Keratinocyte (primary cell): ENCODE data around the gene TCEANC. TPM values are rescaled to one million over a fixed set of nuclear protein-coding genes. Genes with fewer than 3 reads are reported as not detected.

ENCODE experiments used
- DNase-seq: peaks from one replicate; pipeline ENCODE4 v3.0.0-alpha.2; 2011; ENCODE audit warnings: low read depth, missing footprints, low spot score
- FAIRE-seq: peaks from 2 replicates; lab custom pipeline; 2011; peaks lifted over from hg19 to GRCh38; lab: Jason Lieb, UNC
- H2AFZ ChIP-seq: 2 replicates; pipeline ENCODE4 v1.6.0; 2012; ENCODE audit warnings: low read length, control low read depth, inconsistent platforms; ENCODE audit not compliant: control insufficient read depth
- H3K27ac ChIP-seq: 2 replicates; pipeline ENCODE4 v1.5.1; 2011; ENCODE audit warnings: low read length; ENCODE audit not compliant: control insufficient read depth, insufficient read depth
- H3K27me3 ChIP-seq: 3 replicates; pipeline ENCODE4 v1.6.0; 2011; ENCODE audit warnings: low read length; ENCODE audit not compliant: control insufficient read depth, insufficient read depth; ENCODE audit errors: extremely low read depth
- H3K36me3 ChIP-seq, 2 experiments: 2 replicates in 1 of 2; 3 replicates in 1 of 2; pipeline ENCODE4 v1.5.1; 2011; ENCODE audit warnings: low read length in 2 of 2, mild to moderate bottlenecking in 1 of 2; ENCODE audit not compliant: control insufficient read depth in 2 of 2, insufficient read depth in 2 of 2; ENCODE audit errors: extremely low read depth in 1 of 2
- H3K4me1 ChIP-seq: 3 replicates; pipeline ENCODE4 v1.5.1; 2011; ENCODE audit warnings: low read length; ENCODE audit not compliant: control insufficient read depth, insufficient read depth; ENCODE audit errors: extremely low read depth
- H3K4me2 ChIP-seq: 3 replicates; pipeline ENCODE4 v1.6.0; 2011; ENCODE audit warnings: low read depth, low read length; ENCODE audit not compliant: control insufficient read depth, insufficient read depth; ENCODE audit errors: extremely low read depth
- H3K4me3 ChIP-seq, 3 experiments: fragments of 200-600 bp in 1 of 3; sonication (generic) in 1 of 3; 2 replicates in 2 of 3; 3 replicates in 1 of 3; pipeline ENCODE4 v1.5.1; 2011 to 2016; ENCODE audit warnings: low read length in 3 of 3, mild to moderate bottlenecking in 3 of 3, control low read depth in 2 of 3, inconsistent platforms in 1 of 3, low read depth in 1 of 3, mixed read lengths in 1 of 3, mixed run types in 1 of 3, moderate library complexity in 1 of 3; ENCODE audit not compliant: control insufficient read depth in 2 of 3, insufficient read depth in 2 of 3; ENCODE audit errors: extremely low read depth in 1 of 3
- H3K79me2 ChIP-seq: 2 replicates; pipeline ENCODE4 v1.6.0; 2012; ENCODE audit warnings: low read length; ENCODE audit not compliant: control insufficient read depth, insufficient read depth
- H3K9ac ChIP-seq: 3 replicates; pipeline ENCODE4 v1.6.0; 2011; ENCODE audit warnings: low read length; ENCODE audit not compliant: control insufficient read depth, insufficient read depth; ENCODE audit errors: extremely low read depth
- H3K9me1 ChIP-seq: 3 replicates; pipeline ENCODE4 v1.6.0; 2011; ENCODE audit warnings: low read length; ENCODE audit not compliant: control insufficient read depth, insufficient read depth; ENCODE audit errors: extremely low read depth
- H3K9me3 ChIP-seq: 2 replicates; pipeline ENCODE4 v1.5.1; 2012; ENCODE audit warnings: low read depth, low read length; ENCODE audit not compliant: control insufficient read depth
- H4K20me1 ChIP-seq: 3 replicates; pipeline ENCODE4 v1.6.0; 2011; ENCODE audit warnings: low read length; ENCODE audit not compliant: control insufficient read depth, insufficient read depth; ENCODE audit errors: extremely low read depth
- EZH2 ChIP-seq: IDR thresholded peaks from one replicate; pipeline ENCODE4 v1.6.1; 2012; ENCODE audit warnings: inconsistent platforms, mild to moderate bottlenecking, low read length, moderate library complexity
- dilution Hi-C: fragments of 300-500 bp; cut with MboI; formaldehyde crosslinking; loops from one replicate; pipeline ENCODE4 v1.7.0; 2020; ENCODE audit warnings: low sequenced_read_pairs; ENCODE audit not compliant: extremely low pct_ligation_motif_present
- polyA plus RNA-seq, 5 experiments: library from polyadenylated mRNA; depleted of rRNA in 3 of 5; stranded (reverse) in 3 of 5; stranded (forward) in 1 of 5; unstranded in 1 of 5; fragments of >200 nt; gene quantifications; 1 replicate in 1 of 5; 2 replicates in 3 of 5; 3 replicates in 1 of 5; pipeline versions ENCODE4 v1.2.1 to v1.2.3, GENCODE V29; 2011 to 2012; ENCODE audit warnings: missing spikeins in 2 of 5, low read depth in 1 of 5, low replicate concordance in 1 of 5
- TF ChIP-seq, protein P1 (sequence below), 3 experiments: IDR thresholded peaks in 1 of 3; conservative IDR thresholded peaks in 1 of 3; optimal IDR thresholded peaks in 1 of 3; 2 replicates in 2 of 3; 3 replicates in 1 of 3; pipeline versions ENCODE3 to v1.5.1; 2011; ENCODE audit warnings: low read length in 3 of 3, mild to moderate bottlenecking in 3 of 3, moderate library complexity in 2 of 3, control low read depth in 1 of 3, inconsistent platforms in 1 of 3; ENCODE audit not compliant: insufficient read depth in 2 of 3; ENCODE audit errors: extremely low read depth in 1 of 3

TCEANC gene
- polyA plus RNA-seq, 1 donor (not counting 4 experiments of a cell fraction or from before 2014, with no cell fraction given), result 1.8 TPM

DNA sequence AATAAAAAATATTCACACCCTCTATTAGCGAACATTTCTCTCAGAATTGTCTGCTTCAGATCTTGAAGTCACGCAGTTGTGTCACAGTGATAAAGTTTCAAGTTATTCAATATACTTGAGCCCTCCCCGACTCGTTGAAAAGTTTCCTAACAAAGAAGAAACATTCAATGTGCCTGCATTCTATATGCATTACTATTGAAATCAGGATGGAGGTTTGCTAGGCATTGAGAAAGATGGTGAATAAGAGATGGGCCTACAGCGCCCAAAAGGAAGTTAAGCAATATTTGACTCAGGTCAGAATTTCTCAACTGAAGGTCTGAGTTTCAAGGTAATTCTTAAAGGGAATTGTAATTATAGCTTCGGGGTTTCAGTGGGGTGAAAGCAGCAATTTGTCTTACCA is 6.1 kb downstream of the TCEANC start:
- dilution Hi-C loops, result no loop called here
- H3K4me1 ChIP-seq, result peaks cover 3% of the 10 kb centered on the region
- H3K9ac ChIP-seq, result peak overlapping the region; percentile 43
- H3K4me3 ChIP-seq, result no peak overlapping the region
- peaks cover 0 to 2% of the 10 kb centered on the region in 2 experiments for H3K36me3 ChIP-seq
- peak overlapping the region; percentile 50 for H2AFZ ChIP-seq
- H3K9me3 ChIP-seq, result no peaks in the 10 kb centered on the region
- TF ChIP-seq, protein P1, sequence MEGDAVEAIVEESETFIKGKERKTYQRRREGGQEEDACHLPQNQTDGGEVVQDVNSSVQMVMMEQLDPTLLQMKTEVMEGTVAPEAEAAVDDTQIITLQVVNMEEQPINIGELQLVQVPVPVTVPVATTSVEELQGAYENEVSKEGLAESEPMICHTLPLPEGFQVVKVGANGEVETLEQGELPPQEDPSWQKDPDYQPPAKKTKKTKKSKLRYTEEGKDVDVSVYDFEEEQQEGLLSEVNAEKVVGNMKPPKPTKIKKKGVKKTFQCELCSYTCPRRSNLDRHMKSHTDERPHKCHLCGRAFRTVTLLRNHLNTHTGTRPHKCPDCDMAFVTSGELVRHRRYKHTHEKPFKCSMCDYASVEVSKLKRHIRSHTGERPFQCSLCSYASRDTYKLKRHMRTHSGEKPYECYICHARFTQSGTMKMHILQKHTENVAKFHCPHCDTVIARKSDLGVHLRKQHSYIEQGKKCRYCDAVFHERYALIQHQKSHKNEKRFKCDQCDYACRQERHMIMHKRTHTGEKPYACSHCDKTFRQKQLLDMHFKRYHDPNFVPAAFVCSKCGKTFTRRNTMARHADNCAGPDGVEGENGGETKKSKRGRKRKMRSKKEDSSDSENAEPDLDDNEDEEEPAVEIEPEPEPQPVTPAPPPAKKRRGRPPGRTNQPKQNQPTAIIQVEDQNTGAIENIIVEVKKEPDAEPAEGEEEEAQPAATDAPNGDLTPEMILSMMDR (optimal IDR thresholded peaks at IDR 0.05 in 1 of 3, IDR thresholded peaks at IDR 0.05 in 1 of 3, conservative IDR thresholded peaks at IDR 0.05 in 1 of 3; ENCODE audit: extremely low read depth in 1 of 3, insufficient read depth in 2 of 3, low read length in 3 of 3), result no peak
- TF ChIP-seq EZH2, result no peak
- DNase-seq (no peak), FAIRE-seq (no peak)
- H3K27ac ChIP-seq, result peak overlapping the region; percentile 58
- H3K4me2 ChIP-seq, result peak overlapping the region; percentile 68
- H3K9me1 ChIP-seq, result no peaks in the 10 kb centered on the region
- no peaks in the 10 kb centered on the region for H4K20me1 ChIP-seq
- H3K79me2 ChIP-seq, result no peaks in the 10 kb centered on the region
- H3K27me3 ChIP-seq, result no peaks in the 10 kb centered on the region

DNA sequence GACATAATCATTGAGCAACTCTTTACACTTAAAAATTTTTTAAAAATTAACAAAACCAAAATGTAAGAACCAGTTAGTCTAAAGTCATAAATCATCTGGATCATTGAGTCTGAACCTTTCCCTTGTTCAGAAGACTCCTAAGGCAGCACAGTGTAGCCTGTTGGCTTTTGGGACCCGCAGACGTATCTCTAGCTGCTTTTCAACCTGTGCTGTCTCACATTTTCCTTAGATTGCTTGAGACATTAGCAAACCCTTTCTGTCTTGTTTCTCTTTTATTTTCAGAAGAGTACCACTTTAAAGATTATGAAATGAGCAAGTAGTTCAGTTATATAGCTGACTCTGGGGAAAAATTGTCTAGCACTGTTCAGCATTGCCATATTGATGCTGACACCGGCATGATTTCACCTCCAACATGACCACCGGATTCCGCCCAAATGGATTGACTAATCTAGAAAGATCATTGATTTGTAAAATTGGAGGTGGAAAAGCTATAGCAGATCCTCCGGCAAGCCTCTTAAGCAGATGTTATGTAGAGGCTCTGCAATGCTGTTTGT is 8.9 kb downstream of the TCEANC start:
- H3K9me1 ChIP-seq, result no peaks in the 10 kb centered on the region
- H3K36me3 ChIP-seq, result peaks cover 0 to 2% of the 10 kb centered on the region in 2 experiments
- no peaks in the 10 kb centered on the region for H3K79me2 ChIP-seq
- H4K20me1 ChIP-seq, result no peaks in the 10 kb centered on the region
- H3K4me3 ChIP-seq, result no peak overlapping the region
- dilution Hi-C loops, result no loop called here
- peaks cover 3% of the 10 kb centered on the region for H3K4me1 ChIP-seq
- TF ChIP-seq EZH2, result no peak
- TF ChIP-seq, protein P1 (optimal IDR thresholded peaks at IDR 0.05 in 1 of 3, IDR thresholded peaks at IDR 0.05 in 1 of 3, conservative IDR thresholded peaks at IDR 0.05 in 1 of 3; ENCODE audit: extremely low read depth in 1 of 3, insufficient read depth in 2 of 3, low read length in 3 of 3), result no peak
- H3K27me3 ChIP-seq, result no peaks in the 10 kb centered on the region
- H3K4me2 ChIP-seq, result no peak overlapping the region
- DNase-seq, result no peak
- H3K9me3 ChIP-seq, result no peaks in the 10 kb centered on the region
- H2AFZ ChIP-seq, result no peak overlapping the region
- FAIRE-seq, result no peak
- H3K9ac ChIP-seq, result no peak overlapping the region
- H3K27ac ChIP-seq, result no peak overlapping the region
